Measurements from ENCODE around the gene PXYLP1. TPM values are rescaled to one million over a fixed set of nuclear protein-coding genes. Genes with fewer than 3 reads are reported as not detected.
"Not testable (repeated sequence)": the region's sequence is repeated elsewhere in the genome, so short reads cannot be mapped to it uniquely, and the experiment has no call there.

Gene PXYLP1
- total RNA-seq, 1 donor from 2014 or later = 21.2 TPM

- Mint-ChIP-seq H3K36me3 (ENCODE audit: unreplicated experiment) (peaks cover 7% of the 10 kb centered on the region), H3K27me3 (ENCODE audit: unreplicated experiment) (no peaks in the 10 kb centered on the region), H3K9me3 (ENCODE audit: unreplicated experiment) (no peaks in the 10 kb centered on the region), H3K4me1 (ENCODE audit: unreplicated experiment) (peaks cover 62% of the 10 kb centered on the region), H3K27ac (ENCODE audit: unreplicated experiment) (no peak overlapping the region), H3K4me3 (ENCODE audit: unreplicated experiment) (no peak overlapping the region)
- DNase-seq (ENCODE audit: extremely low spot score, unreplicated experiment) = peak; percentile 60
- no peak for TF ChIP-seq CTCF (IDR thresholded peaks at IDR 0.05)
Measured at GRCh38 chr3:141291559-141292355, 60.1 kb downstream of the PXYLP1 start.

- Mint-ChIP-seq H3K36me3 (ENCODE audit: unreplicated experiment) (peaks cover 7% of the 10 kb centered on the region), H3K27me3 (ENCODE audit: unreplicated experiment) (no peaks in the 10 kb centered on the region), H3K4me1 (ENCODE audit: unreplicated experiment) (peaks cover 54% of the 10 kb centered on the region), H3K27ac (ENCODE audit: unreplicated experiment) (peak overlapping the region; percentile 14), H3K4me3 (ENCODE audit: unreplicated experiment) (no peak overlapping the region), H3K9me3 (ENCODE audit: unreplicated experiment) (no peaks in the 10 kb centered on the region)
- DNase-seq (ENCODE audit: extremely low spot score, unreplicated experiment) = peak; percentile 49
- no peak for TF ChIP-seq CTCF (IDR thresholded peaks at IDR 0.05)
Measured at GRCh38 chr3:141292356-141293058, 60.9 kb downstream of the PXYLP1 start.

- Mint-ChIP-seq H3K9me3 (ENCODE audit: unreplicated experiment) (no peaks in the 10 kb centered on the region), H3K4me1 (ENCODE audit: unreplicated experiment) (peaks cover 37% of the 10 kb centered on the region), H3K27ac (ENCODE audit: unreplicated experiment) (peak overlapping the region; percentile 92), H3K27me3 (ENCODE audit: unreplicated experiment) (no peaks in the 10 kb centered on the region), H3K4me3 (ENCODE audit: unreplicated experiment) (peak overlapping the region; percentile 56), H3K36me3 (ENCODE audit: unreplicated experiment) (peaks cover 7% of the 10 kb centered on the region)
- TF ChIP-seq CTCF (IDR thresholded peaks at IDR 0.05) = no peak
- no peak for DNase-seq (ENCODE audit: extremely low spot score, unreplicated experiment)
Measured at GRCh38 chr3:141294301-141294700, 62.7 kb downstream of the PXYLP1 start.

GRCh38 chr3:141294848-141295247 lies 63.2 kb downstream of the PXYLP1 start:
- Mint-ChIP-seq H3K27me3 (ENCODE audit: unreplicated experiment) (no peaks in the 10 kb centered on the region), H3K4me3 (ENCODE audit: unreplicated experiment) (peak overlapping the region; percentile 56), H3K36me3 (ENCODE audit: unreplicated experiment) (peaks cover 7% of the 10 kb centered on the region), H3K4me1 (ENCODE audit: unreplicated experiment) (peaks cover 32% of the 10 kb centered on the region), H3K9me3 (ENCODE audit: unreplicated experiment) (no peaks in the 10 kb centered on the region), H3K27ac (ENCODE audit: unreplicated experiment) (peak overlapping the region; percentile 92)
- DNase-seq (ENCODE audit: extremely low spot score, unreplicated experiment) = no peak
- TF ChIP-seq CTCF (IDR thresholded peaks at IDR 0.05) = no peak

- H3K36me3 Mint-ChIP-seq (ENCODE audit: unreplicated experiment); H3K9me3 Mint-ChIP-seq (ENCODE audit: unreplicated experiment); H3K4me3 Mint-ChIP-seq (ENCODE audit: unreplicated experiment); DNase-seq (ENCODE audit: extremely low spot score, unreplicated experiment); H3K27ac Mint-ChIP-seq (ENCODE audit: unreplicated experiment); H3K27me3 Mint-ChIP-seq (ENCODE audit: unreplicated experiment): not testable (repeated sequence)
- H3K4me1 Mint-ChIP-seq (ENCODE audit: unreplicated experiment) = peaks cover 24% of the 10 kb centered on the region
Measured at GRCh38 chr3:141300426-141300825, 68.8 kb downstream of the PXYLP1 start.

Data from osteocyte (in vitro differentiated cells).